SK-MEL-5 (cell line): ENCODE results near the gene IQCH. TPM values are rescaled to one million over a fixed set of nuclear protein-coding genes. Genes with fewer than 3 reads are reported as not detected.
"Not testable (repeated sequence)": the region's sequence is repeated elsewhere in the genome, so short reads cannot be mapped to it uniquely, and the experiment has no call there.

ENCODE experiments used
- DNase-seq: peaks from one replicate; pipeline ENCODE4 v3.0.0-alpha.2; 2016; ENCODE audit warnings: low read depth, low spot score
- in situ Hi-C: cut with HindIII; loops from 2 replicates; pipeline ENCODE4 v1.10.0; 2016; ENCODE audit warnings: low sequenced_read_pairs, high pct_unique_total_duplicates, low pct_unique_long_range_greater_than_20kb
- total RNA-seq: library from RNA; depleted of rRNA; stranded (reverse); fragments of >200 nt; shearing (Covaris generic); gene quantifications from 2 replicates; pipeline ENCODE4 v1.2.3, GENCODE V29; 2014

IQCH gene
- total RNA-seq, 1 experiment from 2014 or later, result 4.6 TPM

- in situ Hi-C loops, result no loop called here
- DNase-seq, result no peak
These were observed 13.3 kb upstream of the IQCH start for GRCh38 chr15:67241132-67241855.

GRCh38 chr15:67242708-67243111 lies 11.9 kb upstream of the IQCH start:
- DNase-seq, result no peak
- in situ Hi-C loops, result no loop called here

DNA sequence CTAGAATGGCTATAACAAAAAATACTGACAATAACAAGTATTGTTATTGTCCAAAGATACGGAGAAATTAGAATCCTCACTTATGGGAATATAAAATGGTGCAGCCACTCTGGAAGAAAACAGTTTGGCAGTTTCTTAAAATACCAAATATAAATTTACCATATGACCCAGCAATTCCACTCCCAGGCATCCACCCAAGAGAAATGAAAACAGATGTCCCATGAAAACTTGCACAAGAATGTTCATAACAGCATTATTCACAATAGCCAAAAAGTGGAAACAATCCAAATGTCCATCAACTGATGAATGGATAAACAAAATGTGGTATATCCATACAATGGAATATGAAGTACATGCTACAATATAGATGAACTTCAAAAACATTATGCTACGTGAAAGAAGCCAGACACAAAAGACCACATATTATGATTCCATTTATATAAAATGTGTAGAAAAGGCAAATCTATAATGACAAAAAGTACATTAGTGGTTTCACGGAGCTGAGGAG lies 9.6 kb upstream of the IQCH start:
- in situ Hi-C loops, result no loop called here
- no peak for DNase-seq

- DNase-seq, in situ Hi-C loops: not testable (repeated sequence)
These were observed 8.0 kb upstream of the IQCH start for GRCh38 chr15:67246606-67247005.

DNA sequence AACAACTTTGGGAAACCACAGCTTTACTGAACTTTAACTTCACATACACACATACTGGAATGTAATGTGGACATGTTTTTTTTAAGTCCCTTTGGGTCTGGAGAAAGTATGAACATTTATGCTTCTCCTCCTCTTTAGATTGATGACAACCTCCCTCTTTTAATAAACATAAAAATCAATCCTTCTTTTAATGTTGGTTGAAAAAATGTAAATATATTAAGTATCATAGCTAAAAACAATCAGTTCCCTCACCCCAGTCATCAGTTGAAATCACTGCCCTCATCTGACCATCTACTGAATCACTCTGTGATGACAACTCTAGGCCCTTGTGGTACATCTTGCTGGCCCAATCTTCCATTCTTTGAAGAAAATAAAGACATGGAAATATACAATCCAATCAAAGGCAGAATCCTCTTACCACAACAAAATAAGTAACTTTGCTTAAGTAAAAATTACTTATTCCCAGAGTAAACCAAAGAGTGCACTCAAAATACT lies 6.5 kb upstream of the IQCH start:
- DNase-seq, result no peak
- in situ Hi-C loops, result no loop called here

DNA sequence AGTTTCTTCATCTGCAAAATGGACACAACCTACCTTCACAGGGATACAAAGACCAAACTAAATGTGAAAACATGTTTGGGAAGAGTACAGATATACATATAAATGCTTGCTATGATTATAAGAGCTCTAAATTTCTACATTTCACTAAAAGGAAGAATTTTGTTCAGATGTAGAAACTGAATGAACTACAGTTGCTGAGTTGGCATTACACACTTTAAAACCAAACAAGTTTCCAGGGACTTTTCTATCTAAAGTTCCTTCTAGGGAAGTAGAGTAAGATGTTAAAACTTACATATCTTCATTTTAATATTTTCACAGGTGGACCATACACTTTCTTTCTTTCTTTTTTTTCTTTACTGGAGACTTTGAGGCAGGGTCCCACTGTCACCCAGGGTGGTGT lies 4.8 kb upstream of the IQCH start:
- in situ Hi-C loops, result no loop called here
- no peak for DNase-seq

GRCh38 chr15:67251318-67251717 lies 3.3 kb upstream of the IQCH start:
- no peak for DNase-seq
- in situ Hi-C loops, result no loop called here

- no peak for DNase-seq
- in situ Hi-C loops, result no loop called here
These were observed 1.5 kb upstream of the IQCH start for GRCh38 chr15:67253101-67253500.

GRCh38 chr15:67253549-67254237 lies 893 bp upstream of the IQCH start:
- in situ Hi-C loops, result no loop called here
- DNase-seq, result no peak

- in situ Hi-C loops, result no loop called here
- no peak for DNase-seq
These were observed 1.5 kb downstream of the IQCH start for GRCh38 chr15:67256051-67256450.

DNA sequence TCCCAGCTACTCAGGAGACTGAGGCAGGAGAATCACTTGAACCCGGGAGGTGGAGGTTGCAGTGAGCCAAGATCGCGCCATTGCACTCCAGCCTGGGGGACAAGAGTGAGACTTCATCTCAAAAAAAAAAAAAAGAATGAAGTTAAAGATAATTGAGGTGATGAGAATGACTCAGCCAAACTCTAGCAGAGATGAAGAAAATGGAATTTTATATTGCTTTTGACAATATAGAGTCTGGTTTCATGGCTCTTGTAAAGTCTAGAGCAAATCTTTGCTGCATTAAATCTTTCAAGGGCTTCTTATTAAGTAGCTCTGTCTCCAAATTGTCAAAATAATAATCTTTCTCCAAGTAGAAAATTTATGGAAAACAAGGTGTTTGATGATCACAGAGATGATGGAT lies 3.8 kb downstream of the IQCH start:
- DNase-seq, in situ Hi-C loops: not testable (repeated sequence)

GRCh38 chr15:67259379-67259778 lies 4.8 kb downstream of the IQCH start:
- DNase-seq, result no peak
- in situ Hi-C loops, result no loop called here

DNA sequence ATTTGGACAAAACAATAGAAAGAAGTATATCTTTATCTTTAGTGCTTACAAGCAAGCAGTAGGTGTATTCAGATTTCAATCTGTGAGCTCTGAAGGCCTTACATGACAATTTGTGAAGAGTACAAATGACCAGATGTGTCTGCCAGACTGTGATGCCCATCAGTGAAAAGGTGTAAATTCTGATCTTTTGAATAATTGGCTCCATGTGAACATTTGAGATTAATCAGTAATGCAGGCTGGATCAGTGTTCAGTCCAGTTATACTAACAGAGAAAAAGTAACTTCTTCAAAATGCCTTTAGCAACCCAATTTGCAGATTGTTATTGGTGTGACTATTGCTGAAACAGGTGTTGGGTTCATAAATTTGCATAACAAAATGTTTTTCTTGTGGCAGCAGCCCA lies 5.2 kb downstream of the IQCH start:
- no peak for DNase-seq
- in situ Hi-C loops, result no loop called here

DNA sequence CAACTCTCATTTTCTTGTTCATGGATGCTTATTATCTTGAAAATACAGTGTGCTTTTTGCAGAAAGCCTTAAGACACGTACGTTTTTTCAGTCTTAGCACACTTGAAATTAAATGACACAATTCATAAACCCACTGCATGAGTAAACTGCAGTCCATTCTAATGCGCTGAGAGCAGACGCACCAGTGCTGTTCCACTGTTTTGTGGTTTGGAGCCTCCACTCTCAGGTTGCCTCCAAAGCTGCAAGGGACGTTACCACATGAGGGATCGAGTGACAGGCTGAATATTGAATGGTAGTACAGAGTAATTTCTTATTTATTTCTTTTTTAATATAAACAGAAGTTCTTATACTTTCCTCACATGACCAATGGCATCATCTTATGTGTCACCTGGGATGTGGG lies 12.3 kb downstream of the IQCH start:
- DNase-seq, result no peak
- in situ Hi-C loops, result no loop called here

DNA sequence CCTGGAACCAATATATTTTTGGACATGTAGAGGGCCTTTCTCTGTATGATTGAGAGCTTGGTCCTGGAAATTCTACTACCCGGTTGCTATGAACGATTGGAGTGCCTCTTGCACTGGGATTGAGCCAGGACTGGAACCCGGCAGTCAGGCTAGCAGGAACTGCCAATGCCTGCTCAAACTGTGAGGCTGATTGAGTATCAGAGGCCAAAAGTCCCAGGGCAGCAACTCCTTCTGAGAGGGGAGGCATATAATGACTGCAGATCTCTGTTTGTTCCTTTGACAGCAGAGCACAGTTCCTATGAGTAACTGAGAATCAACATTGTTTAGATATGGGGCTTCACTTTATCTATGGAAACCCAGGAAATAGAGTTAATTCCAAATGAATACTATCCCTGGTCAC lies 12.9 kb downstream of the IQCH start:
- no peak for DNase-seq
- in situ Hi-C loops, result no loop called here

DNA sequence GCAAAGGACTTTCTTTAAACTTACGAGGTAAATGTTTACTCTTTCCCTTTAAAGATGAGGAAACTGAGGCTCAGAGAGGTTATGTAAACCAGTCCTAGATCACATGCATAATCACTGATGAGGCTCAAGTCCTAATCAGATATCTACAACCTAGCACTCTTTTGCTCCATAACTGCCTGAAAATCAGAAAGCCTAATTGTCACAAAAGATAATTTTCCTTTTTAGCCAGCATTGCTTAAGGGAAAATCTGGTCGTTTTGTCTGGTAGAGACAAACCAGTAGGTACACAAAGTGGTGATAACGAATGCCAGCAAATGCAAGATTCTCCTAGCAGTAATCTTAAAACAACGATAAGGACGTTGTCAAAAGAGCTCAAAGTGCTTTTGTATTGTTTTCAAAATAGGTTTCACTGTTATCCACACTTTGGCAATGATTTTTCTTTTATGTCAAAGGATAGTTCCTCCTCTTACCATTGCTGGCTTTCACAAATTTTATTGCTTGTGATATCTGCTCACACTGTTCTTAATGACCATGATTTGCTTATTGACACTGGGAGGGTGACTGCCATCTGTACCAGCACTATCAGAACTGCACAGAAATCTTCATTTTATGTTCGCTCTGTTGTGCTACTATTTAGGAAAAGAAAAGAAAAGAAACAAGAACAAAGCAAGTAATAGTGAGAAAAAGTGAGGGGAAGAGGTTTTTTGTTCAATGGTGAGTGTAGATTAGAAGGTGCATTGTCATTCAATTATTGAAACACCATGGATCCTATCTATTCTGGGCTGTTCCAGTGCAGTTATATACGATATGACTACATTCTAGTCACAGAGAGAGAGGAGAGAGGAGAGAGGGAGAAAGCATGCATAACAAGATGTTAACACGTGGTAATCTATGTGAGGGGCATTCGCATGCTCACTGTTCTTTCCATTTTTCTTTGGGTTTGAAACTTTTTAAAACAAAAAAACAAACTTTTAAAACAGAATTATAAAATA lies 13.7 kb downstream of the IQCH start:
- DNase-seq, result no peak
- in situ Hi-C loops, result no loop called here

- in situ Hi-C loops, result no loop called here
- no peak for DNase-seq
These were observed 19.6 kb downstream of the IQCH start for GRCh38 chr15:67274236-67274635.

DNA sequence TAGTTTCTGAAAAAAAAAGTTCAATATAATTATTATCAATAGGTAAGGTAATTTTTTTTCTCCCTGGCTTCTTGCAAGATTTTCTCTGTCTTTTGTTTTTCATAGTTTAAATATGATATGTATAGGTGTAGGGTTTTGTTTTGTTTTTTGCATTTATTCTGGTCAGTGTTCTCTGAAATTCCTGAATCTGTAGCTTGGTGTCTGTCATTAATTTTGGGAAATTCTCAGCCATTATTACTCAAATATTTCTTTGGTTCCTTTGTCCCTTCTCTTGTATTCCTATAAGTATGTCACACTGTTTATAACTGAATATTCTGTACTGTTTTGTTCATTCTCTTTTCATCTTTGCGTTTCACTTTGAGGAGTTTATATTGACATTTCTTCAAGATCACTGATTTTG lies 22.1 kb downstream of the IQCH start:
- in situ Hi-C loops, result no loop called here
- no peak for DNase-seq
